Thoracic aorta (tissue), 2 donors: ENCODE measurements around the gene COL25A1. TPM values are rescaled to one million over a fixed set of nuclear protein-coding genes. Genes with fewer than 3 reads are reported as not detected.

Experiments
- ATAC-seq: fragments of 150-250 bp; one replicate; pipeline ENCODE4 v1.8.0; 2017; ENCODE audit warnings: low read depth; ENCODE audit not compliant: insufficient number of reproducible peaks, low FRiP score
- DNase-seq: peaks from one replicate; pipeline ENCODE4 v3.0.0-alpha.2; 2020; ENCODE audit warnings: low spot score
- H3K27ac ChIP-seq, 2 donors: fragments of 200-600 bp; sonication (generic); 1 replicate in 1 of 2; 2 replicates in 1 of 2; pipeline ENCODE4 v1.5.1; 2016; ENCODE audit warnings: mild to moderate bottlenecking in 2 of 2, moderate library complexity in 2 of 2
- H3K27me3 ChIP-seq: fragments of 200-600 bp; sonication (generic); replicated peaks from 2 replicates; pipeline ENCODE4 v1.6.0; 2016; ENCODE audit warnings: mild to moderate bottlenecking; ENCODE audit not compliant: insufficient read depth
- H3K36me3 ChIP-seq: fragments of 200-600 bp; sonication (generic); one replicate; pipeline ENCODE4 v1.5.1; 2016
- H3K4me1 ChIP-seq, 2 donors: fragments of 200-600 bp; sonication (generic); 1 replicate in 1 of 2; 2 replicates in 1 of 2; pipeline versions ENCODE4 v1.5.1 to v1.6.0; 2016; ENCODE audit warnings: low read depth in 2 of 2, mild to moderate bottlenecking in 1 of 2; ENCODE audit not compliant: control insufficient read depth in 1 of 2
- H3K4me3 ChIP-seq: fragments of 200-600 bp; sonication (generic); 2 replicates; pipeline ENCODE4 v1.5.1; 2016; ENCODE audit warnings: mild to moderate bottlenecking
- H3K9me3 ChIP-seq: fragments of 200-600 bp; sonication (generic); 2 replicates; pipeline ENCODE4 v1.5.1; 2016
- total RNA-seq, 2 donors: library from RNA; depleted of rRNA; stranded (reverse); fragments of >200 nt; gene quantifications; one replicate each; pipeline versions ENCODE4 v1.1.0 to v1.2.3, GENCODE V29; 2016
- TF ChIP-seq, protein P1 (sequence below): fragments of 200-600 bp; sonication (generic); IDR thresholded peaks from one replicate; pipeline ENCODE4 v1.5.1; 2019; ENCODE audit warnings: antibody characterized with exemption

Gene COL25A1
- total RNA-seq, result under 1 TPM; 0.42 to 0.81 TPM

DNA sequence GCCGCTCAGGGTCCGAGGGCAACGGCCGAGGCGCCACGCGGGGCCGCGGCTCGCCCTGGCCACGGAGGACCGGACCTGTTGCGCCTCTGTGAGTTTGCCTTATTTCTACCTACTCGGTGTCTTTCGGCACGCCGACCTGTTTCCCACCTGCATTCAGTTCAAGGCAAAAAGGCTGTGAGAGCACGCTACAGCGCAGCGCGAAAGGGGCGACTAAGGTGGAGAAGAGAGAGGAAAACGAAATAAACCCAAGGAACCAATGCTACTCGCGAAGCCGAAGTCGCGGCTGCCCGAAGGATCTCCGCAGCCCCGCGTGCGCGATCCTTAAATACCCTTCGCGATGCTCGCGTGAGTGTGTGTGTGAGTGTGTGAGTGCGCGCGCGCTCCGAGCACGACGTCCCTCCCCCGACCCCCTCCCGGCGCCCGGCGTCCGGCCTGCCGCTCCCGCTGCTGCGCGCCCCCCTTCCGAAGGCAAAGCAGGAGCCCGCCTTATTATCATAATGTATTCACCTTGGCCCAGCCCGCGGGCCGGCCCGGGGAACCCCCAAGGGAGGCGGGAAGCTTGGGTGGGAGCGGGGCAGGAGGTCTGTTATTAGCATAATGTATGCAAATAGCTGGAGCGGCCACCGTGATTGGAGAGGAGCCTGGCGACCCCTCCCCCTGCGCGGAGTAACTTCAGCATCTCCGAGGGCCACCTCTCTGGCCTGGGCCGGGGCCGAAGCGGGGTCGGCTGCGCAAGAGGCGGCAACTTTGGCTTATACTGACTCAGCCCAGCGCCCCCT, at the start of gene COL25A1:
TSS of gene COL25A1 (minus strand) at position 298 of the 779 bp plus-strand sequence.
- no peaks in the 10 kb centered on the region for H3K27me3 ChIP-seq
- no peak for ATAC-seq
- no peak for DNase-seq
- H3K36me3 ChIP-seq, result no peaks in the 10 kb centered on the region
- H3K4me1 ChIP-seq, result peaks cover 11 to 18% of the 10 kb centered on the region in 2 donors
- TF ChIP-seq, protein P1, sequence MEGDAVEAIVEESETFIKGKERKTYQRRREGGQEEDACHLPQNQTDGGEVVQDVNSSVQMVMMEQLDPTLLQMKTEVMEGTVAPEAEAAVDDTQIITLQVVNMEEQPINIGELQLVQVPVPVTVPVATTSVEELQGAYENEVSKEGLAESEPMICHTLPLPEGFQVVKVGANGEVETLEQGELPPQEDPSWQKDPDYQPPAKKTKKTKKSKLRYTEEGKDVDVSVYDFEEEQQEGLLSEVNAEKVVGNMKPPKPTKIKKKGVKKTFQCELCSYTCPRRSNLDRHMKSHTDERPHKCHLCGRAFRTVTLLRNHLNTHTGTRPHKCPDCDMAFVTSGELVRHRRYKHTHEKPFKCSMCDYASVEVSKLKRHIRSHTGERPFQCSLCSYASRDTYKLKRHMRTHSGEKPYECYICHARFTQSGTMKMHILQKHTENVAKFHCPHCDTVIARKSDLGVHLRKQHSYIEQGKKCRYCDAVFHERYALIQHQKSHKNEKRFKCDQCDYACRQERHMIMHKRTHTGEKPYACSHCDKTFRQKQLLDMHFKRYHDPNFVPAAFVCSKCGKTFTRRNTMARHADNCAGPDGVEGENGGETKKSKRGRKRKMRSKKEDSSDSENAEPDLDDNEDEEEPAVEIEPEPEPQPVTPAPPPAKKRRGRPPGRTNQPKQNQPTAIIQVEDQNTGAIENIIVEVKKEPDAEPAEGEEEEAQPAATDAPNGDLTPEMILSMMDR, result no peak
- H3K4me3 ChIP-seq, result peak within 1 kb of the TSS; percentile 86
- no peaks in the 10 kb centered on the region for H3K9me3 ChIP-seq
- H3K27ac ChIP-seq, result peak within 1 kb of the TSS in 1 of 2 donors; percentile 41

DNA sequence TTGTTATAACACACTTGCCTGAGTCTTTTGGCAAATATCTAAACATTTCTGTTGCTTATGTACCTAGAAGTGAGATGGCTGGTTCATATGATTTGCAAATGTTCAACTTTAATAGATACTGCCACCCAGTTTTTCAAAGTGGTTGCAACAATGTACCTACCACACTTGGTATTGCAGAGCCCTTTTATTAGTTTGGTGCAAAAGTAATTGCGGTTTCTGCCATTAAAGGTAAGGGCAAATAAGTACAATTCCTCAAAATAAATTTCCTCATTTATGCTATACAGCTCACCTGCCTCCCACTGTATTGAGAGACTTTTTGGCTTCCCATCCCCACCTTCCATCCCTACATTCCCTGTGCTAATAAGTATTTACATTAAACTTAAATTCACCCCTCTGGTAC, 47.7 kb upstream of the COL25A1 start:
- no peaks in the 10 kb centered on the region for H3K4me1 ChIP-seq
- ATAC-seq, result no peak
- H3K4me3 ChIP-seq, result no peak overlapping the region
- TF ChIP-seq, protein P1, result no peak
- H3K27me3 ChIP-seq, result no peaks in the 10 kb centered on the region
- no peaks in the 10 kb centered on the region for H3K9me3 ChIP-seq
- H3K27ac ChIP-seq, result no peak overlapping the region
- no peaks in the 10 kb centered on the region for H3K36me3 ChIP-seq
- DNase-seq, result no peak

DNA sequence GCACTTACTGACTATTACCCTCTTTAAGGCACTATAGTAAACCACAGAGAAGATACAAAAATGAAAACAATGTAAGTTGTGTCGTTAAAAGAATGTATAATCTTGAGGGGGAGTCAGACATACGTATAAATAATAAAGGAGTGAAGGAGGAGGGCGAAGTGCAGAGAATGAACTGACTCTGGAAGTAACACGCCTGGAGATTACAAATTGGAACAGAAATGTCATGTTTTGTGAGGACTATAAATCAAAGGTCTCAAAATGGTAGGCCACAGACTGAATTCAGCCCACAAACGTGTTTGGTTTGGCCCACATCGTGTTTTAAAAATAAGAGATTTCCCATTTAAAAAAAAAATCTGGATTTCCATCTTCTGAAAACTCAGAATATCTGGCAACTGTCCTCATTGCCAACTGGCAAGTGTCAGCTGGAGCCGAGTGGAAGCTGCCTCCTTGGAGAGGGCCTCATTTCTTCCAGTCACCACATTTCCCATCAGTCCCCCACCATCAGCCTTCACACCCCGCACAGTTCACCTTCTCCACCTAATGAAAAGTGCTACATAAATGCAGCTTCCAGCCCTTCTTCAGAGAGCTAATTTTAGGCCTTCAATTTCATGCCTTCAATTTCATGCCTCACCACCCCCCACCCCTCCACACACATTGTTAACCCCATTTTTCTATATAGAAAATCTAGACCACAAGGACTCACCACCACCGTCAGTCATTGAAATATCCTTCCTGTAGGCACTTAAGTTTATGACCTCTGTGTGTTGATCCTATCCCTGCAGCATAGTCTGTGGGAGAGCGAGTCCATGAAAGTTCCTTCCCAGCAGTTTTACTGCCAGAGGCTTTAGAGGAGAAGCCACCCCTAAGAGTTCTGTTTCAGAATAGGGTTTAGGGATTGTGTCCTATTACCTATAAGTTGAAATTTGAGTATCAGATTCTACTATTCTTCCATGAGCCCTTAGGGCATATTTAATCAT, 32.0 kb upstream of the COL25A1 start:
- Histone ChIP-seq H3K4me1 (peaks cover 4 to 22% of the 10 kb centered on the region in 2 donors), H3K27ac (no peak overlapping the region), H3K4me3 (no peak overlapping the region), H3K36me3 (no peaks in the 10 kb centered on the region), H3K27me3 (no peaks in the 10 kb centered on the region), H3K9me3 (no peaks in the 10 kb centered on the region)
- TF ChIP-seq, protein P1, result no peak
- DNase-seq, result no peak
- ATAC-seq, result no peak

DNA sequence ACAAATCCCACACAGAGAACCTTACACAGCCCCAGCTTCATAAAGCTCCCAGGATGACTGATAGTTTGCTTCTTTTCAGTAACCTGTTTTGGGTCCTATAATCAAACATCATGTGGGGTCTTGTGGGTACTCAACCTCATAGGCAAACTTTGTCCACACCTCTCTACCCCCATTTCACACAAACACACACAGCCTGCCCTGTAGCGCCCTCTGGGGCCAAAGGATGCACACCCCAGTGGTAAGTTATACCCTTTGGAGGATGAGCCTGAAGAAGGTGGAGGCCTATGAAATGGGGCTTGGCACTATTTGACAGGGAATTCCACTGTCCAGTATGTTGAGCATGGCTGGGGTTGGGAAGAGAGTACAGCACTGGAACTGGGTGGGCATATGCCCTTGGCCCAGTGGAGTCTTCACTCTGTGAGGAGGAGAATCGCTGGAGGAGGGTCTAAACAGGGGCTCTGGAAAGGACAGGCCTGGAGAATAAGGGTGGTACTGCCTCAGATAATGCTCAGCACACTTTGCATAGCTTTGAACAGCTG, 30.5 kb upstream of the COL25A1 start:
- H3K4me1 ChIP-seq, result peaks cover 4 to 22% of the 10 kb centered on the region in 2 donors
- ATAC-seq, result no peak
- no peaks in the 10 kb centered on the region for H3K27me3 ChIP-seq
- H3K27ac ChIP-seq, result no peak overlapping the region
- H3K36me3 ChIP-seq, result no peaks in the 10 kb centered on the region
- H3K9me3 ChIP-seq, result no peaks in the 10 kb centered on the region
- DNase-seq, result no peak
- TF ChIP-seq, protein P1, result no peak
- H3K4me3 ChIP-seq, result no peak overlapping the region

DNA sequence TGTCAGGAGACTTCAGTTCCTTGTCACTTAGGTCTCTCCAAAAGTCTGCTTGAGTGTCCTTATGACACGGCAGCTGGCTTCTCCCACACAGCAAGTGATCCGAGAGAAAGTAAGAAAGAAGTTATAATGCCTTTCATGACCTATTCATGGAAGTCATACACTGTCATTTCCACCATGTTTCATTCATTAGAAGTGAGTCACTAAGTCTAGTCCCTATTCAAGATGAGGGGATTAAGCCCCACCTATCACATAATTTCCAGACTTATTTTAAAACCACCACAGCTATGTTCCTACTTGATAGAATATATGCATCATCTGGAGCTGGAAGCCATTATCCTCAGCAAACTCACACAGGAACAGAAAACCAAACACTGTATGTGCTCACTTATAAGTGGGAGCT, 25.2 kb upstream of the COL25A1 start:
- Histone ChIP-seq H3K9me3 (no peaks in the 10 kb centered on the region), H3K27me3 (no peaks in the 10 kb centered on the region), H3K4me3 (no peak overlapping the region), H3K27ac (no peak overlapping the region), H3K4me1 (no peaks in the 10 kb centered on the region), H3K36me3 (no peaks in the 10 kb centered on the region)
- TF ChIP-seq, protein P1, result no peak
- ATAC-seq (no peak), DNase-seq (no peak)
